Endothelial cell (in vitro differentiated cells): ENCODE measurements around the gene GALNT9. TPM values are rescaled to one million over a fixed set of nuclear protein-coding genes. Genes with fewer than 3 reads are reported as not detected.

Experiments used
- DNase-seq: peaks from one replicate; pipeline ENCODE4 v3.0.0; 2021; ENCODE audit warnings: low spot score
- H3K27ac Mint-ChIP-seq: one replicate; pipeline ENCODE4 v1.8.0; 2021; ENCODE audit warnings: mixed read lengths, inconsistent platforms; ENCODE audit not compliant: unreplicated experiment
- H3K27me3 Mint-ChIP-seq: one replicate; pipeline ENCODE4 v1.8.0; 2021; ENCODE audit warnings: mild to moderate bottlenecking, moderate library complexity, mixed read lengths, inconsistent platforms; ENCODE audit not compliant: unreplicated experiment
- H3K36me3 Mint-ChIP-seq: one replicate; pipeline ENCODE4 v1.8.0; 2021; ENCODE audit warnings: mild to moderate bottlenecking, low read depth, mixed read lengths, inconsistent platforms; ENCODE audit not compliant: unreplicated experiment
- H3K4me1 Mint-ChIP-seq: one replicate; pipeline ENCODE4 v1.8.0; 2021; ENCODE audit warnings: mild to moderate bottlenecking, mixed read lengths, inconsistent platforms; ENCODE audit not compliant: unreplicated experiment
- H3K4me3 Mint-ChIP-seq: one replicate; pipeline ENCODE4 v1.8.0; 2021; ENCODE audit warnings: mild to moderate bottlenecking, mixed read lengths, inconsistent platforms; ENCODE audit not compliant: unreplicated experiment
- H3K9me3 Mint-ChIP-seq: one replicate; pipeline ENCODE4 v1.8.0; 2021; ENCODE audit warnings: mixed read lengths, inconsistent platforms; ENCODE audit not compliant: unreplicated experiment
- CTCF ChIP-seq: fragments of 200-600 bp; sonication (generic); IDR thresholded peaks from one replicate; pipeline ENCODE4 v1.5.0; 2021; ENCODE audit warnings: antibody characterized with exemption; ENCODE audit not compliant: unreplicated experiment
- total RNA-seq: library from RNA; stranded (reverse); fragmentation: NEBNext Ultra II Directional; extraction: Animal tissue kit (Norgen Biotek cat#: 25700); gene quantifications from one replicate; pipeline ENCODE4 v1.2.1, GENCODE V29; 2021; ENCODE audit not compliant: unreplicated experiment

GALNT9 gene
- total RNA-seq, 1 donor from 2014 or later, result not detected

GRCh38 chr12:132190834-132191500 is 138.4 kb downstream of the GALNT9 start:
- peak overlapping the region; percentile 70 for H3K4me3 Mint-ChIP-seq
- peaks cover 10% of the 10 kb centered on the region for H3K27me3 Mint-ChIP-seq
- DNase-seq, result no peak
- no peak for TF ChIP-seq CTCF
- peaks cover 3% of the 10 kb centered on the region for H3K4me1 Mint-ChIP-seq
- H3K27ac Mint-ChIP-seq, result no peak overlapping the region
- no peaks in the 10 kb centered on the region for H3K36me3 Mint-ChIP-seq
- no peaks in the 10 kb centered on the region for H3K9me3 Mint-ChIP-seq

GRCh38 chr12:132190012-132190755 is 139.2 kb downstream of the GALNT9 start:
- no peak overlapping the region for H3K27ac Mint-ChIP-seq
- H3K27me3 Mint-ChIP-seq, result peaks cover 10% of the 10 kb centered on the region
- peak; percentile 51 for DNase-seq
- no peaks in the 10 kb centered on the region for H3K36me3 Mint-ChIP-seq
- no peak for TF ChIP-seq CTCF
- no peaks in the 10 kb centered on the region for H3K9me3 Mint-ChIP-seq
- H3K4me1 Mint-ChIP-seq, result peaks cover 7% of the 10 kb centered on the region
- H3K4me3 Mint-ChIP-seq, result peak overlapping the region; percentile 78

- peak; percentile 59 for DNase-seq
- Mint-ChIP-seq H3K9me3 (no peaks in the 10 kb centered on the region), H3K36me3 (no peaks in the 10 kb centered on the region), H3K27ac (no peak overlapping the region), H3K4me1 (peaks cover 7% of the 10 kb centered on the region), H3K4me3 (peak overlapping the region; percentile 77), H3K27me3 (peaks cover 10% of the 10 kb centered on the region)
- no peak for TF ChIP-seq CTCF
These were observed 139.9 kb downstream of the GALNT9 start for GRCh38 chr12:132189378-132190011.

- no peaks in the 10 kb centered on the region for H3K36me3 Mint-ChIP-seq
- peaks cover 7% of the 10 kb centered on the region for H3K4me1 Mint-ChIP-seq
- H3K4me3 Mint-ChIP-seq, result no peak overlapping the region
- DNase-seq, result no peak
- no peak overlapping the region for H3K27ac Mint-ChIP-seq
- H3K9me3 Mint-ChIP-seq, result no peaks in the 10 kb centered on the region
- TF ChIP-seq CTCF, result no peak
- peaks cover 9% of the 10 kb centered on the region for H3K27me3 Mint-ChIP-seq
These were observed 140.5 kb downstream of the GALNT9 start for GRCh38 chr12:132188916-132189325.

GRCh38 chr12:132188451-132188901 is 140.9 kb downstream of the GALNT9 start:
- Mint-ChIP-seq H3K27ac (no peak overlapping the region), H3K4me3 (no peak overlapping the region), H3K4me1 (peaks cover 7% of the 10 kb centered on the region), H3K9me3 (no peaks in the 10 kb centered on the region), H3K36me3 (no peaks in the 10 kb centered on the region), H3K27me3 (peaks cover 9% of the 10 kb centered on the region)
- no peak for DNase-seq
- no peak for TF ChIP-seq CTCF
